ENCODE results near the gene TMEM17. TPM values are rescaled to one million over a fixed set of nuclear protein-coding genes. Genes with fewer than 3 reads are reported as not detected.

The TMEM17 gene
- total and polyA plus RNA-seq, 9 donors = 0.94 to 3.0 (median 2.3) TPM

DNA sequence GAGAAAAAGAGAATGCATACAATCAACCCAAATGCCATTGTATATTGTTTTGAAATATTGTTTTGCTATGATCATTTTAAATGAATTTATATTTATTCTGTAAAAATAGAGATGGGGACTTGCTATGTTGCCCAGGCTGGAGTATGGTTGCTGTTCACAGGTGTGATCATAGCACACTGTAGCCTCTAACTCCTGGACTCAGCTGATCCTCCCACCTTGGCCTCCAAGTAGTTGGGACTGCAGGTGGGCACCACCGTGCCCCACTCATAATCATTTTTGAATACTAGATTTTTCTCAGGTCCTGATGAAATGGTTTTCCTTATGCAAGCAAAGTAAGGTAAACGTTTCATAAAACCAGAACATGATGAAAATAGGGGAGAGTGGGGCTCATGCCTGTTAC, 46.3 kb downstream of the TMEM17 start:
- Histone ChIP-seq H3K4me1 (ENCODE audit: insufficient read depth) (peaks cover 5% of the 10 kb centered on the region), H3K27ac (no peak overlapping the region), H3K27me3 (no peaks in the 10 kb centered on the region), H3K4me3 (no peak overlapping the region), H3K9me3 (no peaks in the 10 kb centered on the region), H3K36me3 (no peaks in the 10 kb centered on the region)
- intact Hi-C loops (cut with DNase I) = loop anchor here in 3 of 4 donors (5.0 to 10.0 kb wide), 3 partner anchors 115 to 313 kb away; no protein-coding TSS in a partner anchor
- no peak for TF ChIP-seq EP300 (IDR thresholded peaks at IDR 0.05)
- no peak for TF ChIP-seq CTCF (IDR thresholded peaks at IDR 0.05)
- no peak for TF ChIP-seq POLR2A (IDR thresholded peaks at IDR 0.05)
- DNase-seq = no peak
- WGBS, 3 donors = 87 to 92% (median 90%) methylated on average over 2 of the region's 2 CpGs

DNA sequence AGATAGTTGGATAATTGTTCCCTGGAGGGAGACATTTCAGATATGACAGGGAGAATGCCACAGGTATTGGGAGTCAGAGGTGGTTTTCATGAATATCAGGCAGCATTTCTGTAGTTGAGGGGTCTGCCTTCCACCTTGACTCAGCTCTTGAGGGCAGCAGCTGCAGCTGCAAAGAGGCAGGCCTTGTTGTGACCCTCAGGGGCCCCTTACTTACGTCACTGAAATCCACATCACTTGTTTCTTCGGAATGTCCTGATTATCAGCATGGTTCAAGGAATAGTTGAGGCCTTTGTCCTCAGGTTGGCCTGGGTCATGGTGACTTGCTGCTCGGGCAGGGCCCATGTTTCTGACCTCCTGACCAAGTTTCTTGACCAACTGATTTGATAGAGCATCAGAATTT, 46.9 kb downstream of the TMEM17 start:
- Histone ChIP-seq H3K9me3 (no peaks in the 10 kb centered on the region), H3K4me1 (ENCODE audit: insufficient read depth) (peaks cover 5% of the 10 kb centered on the region), H3K4me3 (no peak overlapping the region), H3K27me3 (no peaks in the 10 kb centered on the region), H3K36me3 (no peaks in the 10 kb centered on the region), H3K27ac (no peak overlapping the region)
- no peak for DNase-seq
- intact Hi-C loops (cut with DNase I) = loop anchor here in 1 of 4 donors (5.0 kb wide), 1 partner anchor 313 kb away; no protein-coding TSS in a partner anchor
- no peak for TF ChIP-seq POLR2A (IDR thresholded peaks at IDR 0.05)
- 83 to 94% (median 83%) methylated on average over 3 of the region's 3 CpGs for WGBS, 3 donors

DNA sequence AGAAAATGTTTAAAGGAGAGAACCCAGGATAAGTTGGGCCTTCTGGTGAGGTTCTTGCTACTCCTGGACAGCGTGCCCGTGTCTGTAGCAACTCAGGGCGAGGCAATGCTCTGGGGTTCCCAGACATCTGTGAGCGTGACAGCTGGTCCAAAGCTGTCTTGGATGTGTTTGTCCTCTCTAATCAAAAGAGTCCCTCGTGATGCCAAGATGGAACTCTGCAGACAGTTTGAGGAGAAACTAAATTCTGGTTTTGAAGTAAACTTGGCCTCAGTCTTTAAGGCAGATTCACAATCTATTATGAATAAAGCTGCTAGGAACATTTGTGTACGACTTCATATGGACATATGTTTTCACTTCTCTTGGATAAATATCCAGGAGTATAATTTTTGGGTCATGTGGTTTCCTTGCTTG, 47.3 kb downstream of the TMEM17 start:
- Histone ChIP-seq H3K27ac (no peak overlapping the region), H3K36me3 (no peaks in the 10 kb centered on the region), H3K9me3 (no peaks in the 10 kb centered on the region), H3K4me1 (ENCODE audit: insufficient read depth) (peaks cover 5% of the 10 kb centered on the region), H3K27me3 (no peaks in the 10 kb centered on the region), H3K4me3 (no peak overlapping the region)
- intact Hi-C loops (cut with DNase I) = loop anchor here in 1 of 4 donors (5.0 kb wide), 1 partner anchor 314 kb away; no protein-coding TSS in a partner anchor
- DNase-seq = no peak
- TF ChIP-seq EP300 (IDR thresholded peaks at IDR 0.05) (no peak), CTCF (IDR thresholded peaks at IDR 0.05) (no peak), POLR2A (IDR thresholded peaks at IDR 0.05) (no peak)
- 83 to 86% (median 85%) methylated on average over 6 of the region's 6 CpGs for WGBS, 3 donors

DNA sequence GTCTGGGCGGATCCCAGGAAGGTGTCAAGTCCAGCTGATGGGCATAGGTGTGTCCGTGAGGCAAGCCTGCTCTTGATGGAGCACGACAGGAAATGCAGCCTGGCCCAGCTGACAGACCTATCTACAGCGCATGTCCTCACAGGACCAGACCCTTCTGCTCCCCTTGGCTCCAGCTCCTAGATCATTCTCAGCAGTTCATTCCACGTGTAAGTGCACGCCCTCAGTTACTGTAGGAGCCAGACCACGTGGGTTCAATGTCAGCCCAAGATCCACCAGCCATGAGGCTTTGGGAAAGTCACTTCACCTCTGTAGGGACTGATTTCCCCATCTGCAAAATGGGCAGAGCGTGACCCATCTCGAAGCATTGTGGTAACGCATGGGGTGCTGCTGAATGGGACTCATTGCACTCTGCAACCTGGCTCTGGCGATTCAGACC, 47.8 kb downstream of the TMEM17 start:
- Histone ChIP-seq H3K27ac (peak overlapping the region in 1 of 2 donors; percentile 77), H3K4me3 (no peak overlapping the region), H3K36me3 (no peaks in the 10 kb centered on the region), H3K9me3 (no peaks in the 10 kb centered on the region), H3K27me3 (no peaks in the 10 kb centered on the region), H3K4me1 (ENCODE audit: insufficient read depth) (peaks cover 5% of the 10 kb centered on the region)
- TF ChIP-seq CTCF (IDR thresholded peaks at IDR 0.05) = no peak
- no peak for TF ChIP-seq POLR2A (IDR thresholded peaks at IDR 0.05)
- no peak for TF ChIP-seq EP300 (IDR thresholded peaks at IDR 0.05)
- 94 to 96% (median 94%) methylated on average over 11 of the region's 11 CpGs for WGBS, 3 donors
- no peak for DNase-seq
- intact Hi-C loops (cut with DNase I) = loop anchor here in 1 of 4 donors (5.0 kb wide), 1 partner anchor 314 kb away; no protein-coding TSS in a partner anchor

DNA sequence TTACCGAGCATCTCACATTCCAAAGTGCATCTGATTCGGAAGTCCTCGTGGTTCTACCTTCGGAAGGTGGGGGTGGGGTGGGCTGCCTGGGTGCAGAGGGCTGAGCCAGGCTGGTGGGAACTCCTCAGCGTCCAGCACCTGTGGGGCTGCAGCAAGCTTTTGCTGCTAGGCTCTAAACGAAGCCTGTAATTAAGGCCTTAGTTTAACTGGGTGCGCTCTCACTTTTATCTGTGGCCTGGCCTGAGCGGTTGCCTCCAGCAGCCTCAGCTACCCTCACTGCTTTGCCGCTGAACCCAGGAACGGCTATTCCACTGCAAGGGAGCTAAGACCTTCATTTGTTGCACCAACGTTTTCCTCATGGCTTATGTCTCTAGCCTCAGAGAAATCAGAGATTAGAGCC, 48.4 kb downstream of the TMEM17 start:
- Histone ChIP-seq H3K27ac (peak overlapping the region; percentile 77 to 78), H3K36me3 (no peaks in the 10 kb centered on the region), H3K4me1 (ENCODE audit: insufficient read depth) (peaks cover 5% of the 10 kb centered on the region), H3K27me3 (no peaks in the 10 kb centered on the region), H3K4me3 (peak overlapping the region; percentile 74), H3K9me3 (no peaks in the 10 kb centered on the region)
- TF ChIP-seq CTCF (IDR thresholded peaks at IDR 0.05) (no peak), EP300 (IDR thresholded peaks at IDR 0.05) (no peak), POLR2A (IDR thresholded peaks at IDR 0.05) (no peak)
- DNase-seq = peak in 1 of 5 donors; percentile 32
- intact Hi-C loops (cut with DNase I) = loop anchor here in 3 of 4 donors (2.0 to 5.0 kb wide), 2 partner anchors 315 to 317 kb away; no protein-coding TSS in a partner anchor
- WGBS, 3 donors = 45 to 56% (median 49%) methylated on average over 11 of the region's 11 CpGs

Data from ovary (tissue), 9 donors.